Panc1 (cell line): ENCODE results near the gene ZNF575. TPM values are rescaled to one million over a fixed set of nuclear protein-coding genes. Genes with fewer than 3 reads are reported as not detected.

ENCODE experiments used
- ATAC-seq: fragments of 200-7000 bp; cut with Tn5 transposase; 2 replicates; pipeline ENCODE4 v1.9.1; 2020; ENCODE audit warnings: mild to moderate bottlenecking, moderate library complexity
- BruUV-seq: library from RNA; stranded (reverse); fragments of 400-500 nt; replicated peaks from 2 replicates; lab custom pipeline; 2021; lab: Mats Ljungman, UMichigan
- CTCF ChIA-PET: fragments of 300-600 bp; sonication (Branson Sonifier 250); formaldehyde crosslinking; loops from one replicate; lab custom pipeline; 2022; ENCODE audit warnings: antibody characterized with exemption; lab: Charles Lee
- POLR2A ChIA-PET: fragments of 300-600 bp; sonication (Branson Sonifier 250); formaldehyde crosslinking; loops from one replicate; lab custom pipeline; 2022; ENCODE audit warnings: antibody characterized with exemption; lab: Charles Lee
- DNase-seq: peaks from one replicate; pipeline ENCODE4 v3.0.0-alpha.2; 2010; ENCODE audit warnings: low read depth, low spot score
- H3K27ac ChIP-seq: 2 replicates; pipeline ENCODE4 v1.5.1; 2011; ENCODE audit warnings: mild to moderate bottlenecking, low read length, inconsistent platforms
- H3K27me3 ChIP-seq: fragments of 200-500 bp; sonication (Bioruptor generic); 2 replicates; pipeline ENCODE4 v1.6.0; 2014; ENCODE audit warnings: low read length, inconsistent platforms; ENCODE audit not compliant: control insufficient read depth, insufficient read depth
- H3K36me3 ChIP-seq: fragments of 200-500 bp; sonication (Bioruptor generic); 2 replicates; pipeline ENCODE4 v1.5.1; 2014; ENCODE audit warnings: inconsistent platforms, mild to moderate bottlenecking, low read length, moderate library complexity; ENCODE audit not compliant: control insufficient read depth, insufficient read depth
- H3K4me1 ChIP-seq: 2 replicates; pipeline ENCODE4 v1.5.1; 2011; ENCODE audit warnings: inconsistent platforms, mild to moderate bottlenecking, low read length, moderate library complexity; ENCODE audit not compliant: control insufficient read depth, insufficient read depth
- H3K4me3 ChIP-seq, 2 experiments: 2 replicates each; pipeline ENCODE4 v1.5.1; 2011 to 2012; ENCODE audit warnings: low read depth in 2 of 2, low read length in 2 of 2, mild to moderate bottlenecking in 2 of 2, inconsistent platforms in 1 of 2, moderate library complexity in 1 of 2
- H3K9me3 ChIP-seq: fragments of 200-500 bp; sonication (Bioruptor generic); 2 replicates; pipeline ENCODE4 v1.5.1; 2014; ENCODE audit warnings: low read depth, mild to moderate bottlenecking, inconsistent platforms, low read length, moderate library complexity; ENCODE audit not compliant: control insufficient read depth, insufficient read depth
- POLR2AphosphoS5 ChIP-seq: IDR thresholded peaks from 2 replicates; pipeline ENCODE4 v1.6.1; 2012; ENCODE audit warnings: mild to moderate bottlenecking, low read depth, low read length, moderate library complexity
- SIN3A ChIP-seq: IDR thresholded peaks from 2 replicates; pipeline ENCODE4 v1.6.1; 2012; ENCODE audit warnings: low read depth, mild to moderate bottlenecking, low read length, moderate library complexity, borderline replicate concordance; ENCODE audit not compliant: insufficient read depth
- TCF7L2 ChIP-seq: IDR thresholded peaks from 2 replicates; pipeline ENCODE4 v1.6.1; 2011; ENCODE audit warnings: mild to moderate bottlenecking, low read depth, low read length, inconsistent platforms
- in situ Hi-C: cut with HindIII; loops from 2 replicates; pipeline ENCODE4 v1.10.0; 2016; ENCODE audit warnings: low sequenced_read_pairs, low pct_unique_long_range_greater_than_20kb
- intact Hi-C: fragments of 100-400 bp; cut with micrococcal nuclease; formaldehyde crosslinking; loops from one replicate; pipeline ENCODE4 v1.10.0; 2022; ENCODE audit not compliant: unreplicated experiment
- total RNA-seq: library from RNA; stranded (reverse); gene quantifications from one replicate; pipeline ENCODE4 v1.2.1, GENCODE V29; 2021; ENCODE audit not compliant: unreplicated experiment
- TF ChIP-seq, protein P1 (sequence below), 2 experiments: IDR thresholded peaks; 2 replicates each; pipeline ENCODE4 v1.6.1; 2011 to 2012; ENCODE audit warnings: low read depth in 2 of 2, control low read depth in 1 of 2, low read length in 1 of 2, mild to moderate bottlenecking in 1 of 2, moderate library complexity in 1 of 2; ENCODE audit not compliant: insufficient read depth in 1 of 2
- TF ChIP-seq, protein P2 (sequence below): fragments of 450-650 bp; IDR thresholded peaks from 2 replicates; pipeline ENCODE4 v1.5.1; 2017; ENCODE audit warnings: mild to moderate bottlenecking

The ZNF575 gene
- total RNA-seq, 1 experiment from 2014 or later, result 1.9 TPM

DNA sequence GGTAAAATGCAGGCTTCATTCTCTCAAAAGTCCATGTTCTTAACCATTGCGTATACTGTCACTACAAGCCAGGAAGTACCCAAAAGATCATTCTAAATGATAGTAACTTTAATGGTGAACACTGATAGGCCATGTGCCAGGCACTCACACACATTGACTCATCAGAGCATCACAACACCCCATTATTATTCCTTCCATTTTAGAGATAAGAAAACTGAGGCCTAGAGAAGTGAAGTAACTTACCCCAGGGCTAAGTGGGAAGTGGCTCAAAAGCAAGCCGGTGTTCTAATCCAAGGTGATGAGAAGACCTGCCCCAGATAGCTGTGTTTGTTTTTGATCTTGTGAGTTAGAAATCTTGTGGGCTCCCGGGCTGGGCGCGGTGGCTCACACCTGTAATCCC, 27.0 kb upstream of the ZNF575 start:
- in situ Hi-C loops, result no loop called here
- no peak overlapping the region for H3K4me3 ChIP-seq
- intact Hi-C loops, result no loop called here
- DNase-seq (no peak), ATAC-seq (no peak)
- TF ChIP-seq SIN3A, result no peak
- TF ChIP-seq, protein P1, sequence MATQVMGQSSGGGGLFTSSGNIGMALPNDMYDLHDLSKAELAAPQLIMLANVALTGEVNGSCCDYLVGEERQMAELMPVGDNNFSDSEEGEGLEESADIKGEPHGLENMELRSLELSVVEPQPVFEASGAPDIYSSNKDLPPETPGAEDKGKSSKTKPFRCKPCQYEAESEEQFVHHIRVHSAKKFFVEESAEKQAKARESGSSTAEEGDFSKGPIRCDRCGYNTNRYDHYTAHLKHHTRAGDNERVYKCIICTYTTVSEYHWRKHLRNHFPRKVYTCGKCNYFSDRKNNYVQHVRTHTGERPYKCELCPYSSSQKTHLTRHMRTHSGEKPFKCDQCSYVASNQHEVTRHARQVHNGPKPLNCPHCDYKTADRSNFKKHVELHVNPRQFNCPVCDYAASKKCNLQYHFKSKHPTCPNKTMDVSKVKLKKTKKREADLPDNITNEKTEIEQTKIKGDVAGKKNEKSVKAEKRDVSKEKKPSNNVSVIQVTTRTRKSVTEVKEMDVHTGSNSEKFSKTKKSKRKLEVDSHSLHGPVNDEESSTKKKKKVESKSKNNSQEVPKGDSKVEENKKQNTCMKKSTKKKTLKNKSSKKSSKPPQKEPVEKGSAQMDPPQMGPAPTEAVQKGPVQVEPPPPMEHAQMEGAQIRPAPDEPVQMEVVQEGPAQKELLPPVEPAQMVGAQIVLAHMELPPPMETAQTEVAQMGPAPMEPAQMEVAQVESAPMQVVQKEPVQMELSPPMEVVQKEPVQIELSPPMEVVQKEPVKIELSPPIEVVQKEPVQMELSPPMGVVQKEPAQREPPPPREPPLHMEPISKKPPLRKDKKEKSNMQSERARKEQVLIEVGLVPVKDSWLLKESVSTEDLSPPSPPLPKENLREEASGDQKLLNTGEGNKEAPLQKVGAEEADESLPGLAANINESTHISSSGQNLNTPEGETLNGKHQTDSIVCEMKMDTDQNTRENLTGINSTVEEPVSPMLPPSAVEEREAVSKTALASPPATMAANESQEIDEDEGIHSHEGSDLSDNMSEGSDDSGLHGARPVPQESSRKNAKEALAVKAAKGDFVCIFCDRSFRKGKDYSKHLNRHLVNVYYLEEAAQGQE (IDR thresholded peaks at IDR 0.05; ENCODE audit: insufficient read depth in 1 of 2, low read depth in 2 of 2, low read length in 1 of 2), result no peak
- TF ChIP-seq TCF7L2, result no peak
- no peak for TF ChIP-seq POLR2AphosphoS5
- TF ChIP-seq, protein P2, sequence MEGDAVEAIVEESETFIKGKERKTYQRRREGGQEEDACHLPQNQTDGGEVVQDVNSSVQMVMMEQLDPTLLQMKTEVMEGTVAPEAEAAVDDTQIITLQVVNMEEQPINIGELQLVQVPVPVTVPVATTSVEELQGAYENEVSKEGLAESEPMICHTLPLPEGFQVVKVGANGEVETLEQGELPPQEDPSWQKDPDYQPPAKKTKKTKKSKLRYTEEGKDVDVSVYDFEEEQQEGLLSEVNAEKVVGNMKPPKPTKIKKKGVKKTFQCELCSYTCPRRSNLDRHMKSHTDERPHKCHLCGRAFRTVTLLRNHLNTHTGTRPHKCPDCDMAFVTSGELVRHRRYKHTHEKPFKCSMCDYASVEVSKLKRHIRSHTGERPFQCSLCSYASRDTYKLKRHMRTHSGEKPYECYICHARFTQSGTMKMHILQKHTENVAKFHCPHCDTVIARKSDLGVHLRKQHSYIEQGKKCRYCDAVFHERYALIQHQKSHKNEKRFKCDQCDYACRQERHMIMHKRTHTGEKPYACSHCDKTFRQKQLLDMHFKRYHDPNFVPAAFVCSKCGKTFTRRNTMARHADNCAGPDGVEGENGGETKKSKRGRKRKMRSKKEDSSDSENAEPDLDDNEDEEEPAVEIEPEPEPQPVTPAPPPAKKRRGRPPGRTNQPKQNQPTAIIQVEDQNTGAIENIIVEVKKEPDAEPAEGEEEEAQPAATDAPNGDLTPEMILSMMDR, result no peak
- no peaks in the 10 kb centered on the region for H3K9me3 ChIP-seq
- no peak overlapping the region for H3K27ac ChIP-seq
- ChIA-PET CTCF (no interaction called here), POLR2A (no interaction called here)
- no peaks in the 10 kb centered on the region for H3K27me3 ChIP-seq
- H3K4me1 ChIP-seq, result no peaks in the 10 kb centered on the region
- no TSS peak for BruUV-seq
- no peaks in the 10 kb centered on the region for H3K36me3 ChIP-seq

DNA sequence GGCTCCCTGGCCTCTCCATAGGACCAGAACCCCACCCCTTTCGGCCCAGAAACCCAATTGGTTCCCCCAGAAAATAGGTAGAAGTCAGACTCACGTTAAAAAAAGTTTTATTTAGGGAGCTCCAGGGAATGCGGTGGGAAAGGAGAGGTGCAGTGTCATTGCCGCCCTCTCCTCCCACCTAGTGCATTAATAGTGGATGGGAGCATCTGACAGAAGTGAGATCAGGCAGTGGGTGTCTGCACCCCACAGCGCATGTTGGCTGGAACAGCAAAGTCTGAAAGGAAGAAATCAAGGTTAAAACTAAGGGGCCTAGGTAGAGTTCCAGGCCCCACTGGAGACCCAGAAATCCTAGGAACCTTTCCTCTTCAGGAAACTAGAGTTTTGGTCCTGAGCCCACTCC, 26.4 kb upstream of the ZNF575 start:
- no TSS peak for BruUV-seq
- intact Hi-C loops, result no loop called here
- ATAC-seq, result no peak

More for the DNA sequence above, 26.4 kb upstream of the ZNF575 start:
- TF ChIP-seq, protein P2, result no peak
- H3K4me1 ChIP-seq, result no peaks in the 10 kb centered on the region
- no peak for DNase-seq
- H3K4me3 ChIP-seq, result no peak overlapping the region
- no peak overlapping the region for H3K27ac ChIP-seq
- ChIA-PET CTCF (no interaction called here), POLR2A (no interaction called here)
- H3K27me3 ChIP-seq, result no peaks in the 10 kb centered on the region
- in situ Hi-C loops, result no loop called here
- H3K36me3 ChIP-seq, result no peaks in the 10 kb centered on the region
- no peaks in the 10 kb centered on the region for H3K9me3 ChIP-seq
